ENCODE results near the gene TSPAN14. TPM values are rescaled to one million over a fixed set of nuclear protein-coding genes. Genes with fewer than 3 reads are reported as not detected.
"Not testable (repeated sequence)": the region's sequence is repeated elsewhere in the genome, so short reads cannot be mapped to it uniquely, and the experiment has no call there.

TSPAN14 gene
- total RNA-seq, 6 donors from 2014 or later: 52.1 to 157 (median 111) TPM

DNA sequence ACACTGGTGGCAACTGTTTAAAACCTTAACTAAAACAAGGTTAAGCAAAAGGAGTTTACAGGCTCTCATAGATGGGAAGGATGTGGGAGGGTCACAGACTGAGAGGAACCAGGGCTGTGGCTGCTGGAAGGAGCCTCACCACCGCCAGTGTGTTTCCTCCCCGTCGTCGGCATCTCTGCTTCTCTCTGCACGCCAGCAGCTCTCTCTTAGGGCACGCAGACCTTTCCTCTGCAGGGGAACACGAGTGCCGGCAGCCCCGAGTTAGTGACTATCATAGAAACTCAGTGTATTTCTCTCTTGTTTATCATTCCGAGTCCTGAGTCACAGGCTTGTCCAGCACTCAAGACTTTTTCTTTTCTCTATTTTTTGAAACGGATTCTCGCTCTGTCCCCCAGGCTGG is 75.5 kb downstream of the TSPAN14 start:
- ATAC-seq (ENCODE audit: low FRiP score in 2 of 2): peak; percentile 45 to 65
- no peak for TF ChIP-seq POLR2AphosphoS5 (IDR thresholded peaks at IDR 0.05)
- no peak for TF ChIP-seq POLR2A (IDR thresholded peaks at IDR 0.05)
- TF ChIP-seq, protein P1, sequence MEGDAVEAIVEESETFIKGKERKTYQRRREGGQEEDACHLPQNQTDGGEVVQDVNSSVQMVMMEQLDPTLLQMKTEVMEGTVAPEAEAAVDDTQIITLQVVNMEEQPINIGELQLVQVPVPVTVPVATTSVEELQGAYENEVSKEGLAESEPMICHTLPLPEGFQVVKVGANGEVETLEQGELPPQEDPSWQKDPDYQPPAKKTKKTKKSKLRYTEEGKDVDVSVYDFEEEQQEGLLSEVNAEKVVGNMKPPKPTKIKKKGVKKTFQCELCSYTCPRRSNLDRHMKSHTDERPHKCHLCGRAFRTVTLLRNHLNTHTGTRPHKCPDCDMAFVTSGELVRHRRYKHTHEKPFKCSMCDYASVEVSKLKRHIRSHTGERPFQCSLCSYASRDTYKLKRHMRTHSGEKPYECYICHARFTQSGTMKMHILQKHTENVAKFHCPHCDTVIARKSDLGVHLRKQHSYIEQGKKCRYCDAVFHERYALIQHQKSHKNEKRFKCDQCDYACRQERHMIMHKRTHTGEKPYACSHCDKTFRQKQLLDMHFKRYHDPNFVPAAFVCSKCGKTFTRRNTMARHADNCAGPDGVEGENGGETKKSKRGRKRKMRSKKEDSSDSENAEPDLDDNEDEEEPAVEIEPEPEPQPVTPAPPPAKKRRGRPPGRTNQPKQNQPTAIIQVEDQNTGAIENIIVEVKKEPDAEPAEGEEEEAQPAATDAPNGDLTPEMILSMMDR (IDR thresholded peaks at IDR 0.05): no peak
- TF ChIP-seq EP300 (IDR thresholded peaks at IDR 0.05): no peak
- peak in 1 of 2 donors; percentile 45 for DNase-seq
- no peaks in the 10 kb centered on the region for H3K27me3 ChIP-seq
- peaks cover 38 to 49% (median 41%) of the 10 kb centered on the region in 4 donors for H3K4me1 ChIP-seq
- H3K4me3 ChIP-seq: no peak overlapping the region
- no peaks in the 10 kb centered on the region for H3K36me3 ChIP-seq
- 44 to 61% methylated on average over 12 of the region's 12 CpGs for WGBS, 2 donors
- no peaks in the 10 kb centered on the region for H3K9me3 ChIP-seq
- H3K27ac ChIP-seq: peak overlapping the region; percentile 45 to 82 (median 54)

DNA sequence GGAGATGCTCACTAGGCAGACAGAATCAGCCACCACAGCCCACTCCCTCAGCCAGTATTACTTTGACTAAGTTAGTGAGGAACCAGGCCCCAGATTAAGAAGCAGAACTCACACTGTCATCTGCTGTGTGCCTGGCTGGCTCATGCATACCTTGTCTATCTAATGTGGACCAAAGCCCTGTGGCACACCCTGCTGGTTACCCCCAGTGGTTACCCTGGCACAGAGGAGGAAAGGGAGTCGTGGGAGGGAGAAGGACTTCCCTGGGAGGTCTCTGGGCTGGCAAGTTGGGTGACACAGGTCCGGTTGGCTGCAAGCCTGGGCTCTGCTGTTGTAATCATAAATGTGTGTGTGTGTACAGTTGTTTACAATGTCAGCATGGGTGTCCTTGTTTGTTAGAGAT is 76.1 kb downstream of the TSPAN14 start:
- TF ChIP-seq POLR2AphosphoS5 (IDR thresholded peaks at IDR 0.05) (peak in 1 of 2 donors; percentile 14), EP300 (IDR thresholded peaks at IDR 0.05) (no peak), POLR2A (IDR thresholded peaks at IDR 0.05) (no peak)
- TF ChIP-seq, protein P1 (IDR thresholded peaks at IDR 0.05): peak; percentile 17 to 56 (median 40)
- peaks cover 37 to 47% (median 41%) of the 10 kb centered on the region in 4 donors for H3K4me1 ChIP-seq
- WGBS, 2 donors: 30 to 40% methylated on average over 2 of the region's 2 CpGs
- H3K36me3 ChIP-seq: no peaks in the 10 kb centered on the region
- no peaks in the 10 kb centered on the region for H3K9me3 ChIP-seq
- DNase-seq (peak in 1 of 2 donors; percentile 53), ATAC-seq (ENCODE audit: low FRiP score in 2 of 2) (peak; percentile 44 to 58)
- H3K27ac ChIP-seq: peak overlapping the region; percentile 23 to 82 (median 44)
- no peak overlapping the region for H3K4me3 ChIP-seq
- H3K27me3 ChIP-seq: no peaks in the 10 kb centered on the region

- H3K9me3 ChIP-seq: no peaks in the 10 kb centered on the region
- ATAC-seq (ENCODE audit: low FRiP score in 2 of 2) (no peak), DNase-seq (no peak)
- H3K36me3 ChIP-seq: no peaks in the 10 kb centered on the region
- H3K4me3 ChIP-seq: no peak overlapping the region
- peak overlapping the region in 2 of 4 donors; percentile 23 to 59 for H3K27ac ChIP-seq
- no peaks in the 10 kb centered on the region for H3K27me3 ChIP-seq
- 30 to 35% methylated on average over 2 of the region's 2 CpGs for WGBS, 2 donors
- TF ChIP-seq POLR2AphosphoS5 (IDR thresholded peaks at IDR 0.05) (no peak), EP300 (IDR thresholded peaks at IDR 0.05) (no peak), POLR2A (IDR thresholded peaks at IDR 0.05) (no peak)
- TF ChIP-seq, protein P1 (IDR thresholded peaks at IDR 0.05): no peak
- H3K4me1 ChIP-seq: peaks cover 31 to 48% (median 37%) of the 10 kb centered on the region in 4 donors
Measured at GRCh38 chr10:80530816-80531215, 76.7 kb downstream of the TSPAN14 start.

GRCh38 chr10:80532571-80532970 is 78.5 kb downstream of the TSPAN14 start:
- Histone ChIP-seq H3K4me1 (peaks cover 24 to 42% (median 26%) of the 10 kb centered on the region in 4 donors), H3K36me3 (no peaks in the 10 kb centered on the region), H3K27ac (no peak overlapping the region), H3K4me3 (no peak overlapping the region), H3K9me3 (no peaks in the 10 kb centered on the region), H3K27me3 (no peaks in the 10 kb centered on the region)
- DNase-seq (no peak), ATAC-seq (ENCODE audit: low FRiP score in 2 of 2) (no peak)
- TF ChIP-seq POLR2A (IDR thresholded peaks at IDR 0.05) (no peak), POLR2AphosphoS5 (IDR thresholded peaks at IDR 0.05) (no peak), EP300 (IDR thresholded peaks at IDR 0.05) (no peak)
- TF ChIP-seq, protein P1 (IDR thresholded peaks at IDR 0.05): no peak
- 97% methylated on average over 3 to 4 of the region's 4 CpGs for WGBS, 2 donors

GRCh38 chr10:80534059-80534458 is 79.9 kb downstream of the TSPAN14 start:
- ATAC-seq (ENCODE audit: low FRiP score in 2 of 2); H3K27ac ChIP-seq; H3K9me3 ChIP-seq; H3K36me3 ChIP-seq; H3K27me3 ChIP-seq; H3K4me3 ChIP-seq: not testable (repeated sequence)
- 98% methylated on average over 5 of the region's 25 CpGs; no CpG with 5 or more reads in 1 of the 2 donors for WGBS, 2 donors
- peaks cover 15 to 31% (median 18%) of the 10 kb centered on the region in 4 donors for H3K4me1 ChIP-seq
- DNase-seq: peak in 1 of 2 donors; percentile 79

GRCh38 chr10:80534646-80535045 is 80.5 kb downstream of the TSPAN14 start:
- H3K4me1 ChIP-seq: peaks cover 10 to 25% (median 13%) of the 10 kb centered on the region in 4 donors
- H3K4me3 ChIP-seq; ATAC-seq (ENCODE audit: low FRiP score in 2 of 2); H3K27ac ChIP-seq; H3K9me3 ChIP-seq; H3K36me3 ChIP-seq; H3K27me3 ChIP-seq; DNase-seq: not testable (repeated sequence)
- no CpG with 5 or more reads among the region's 30 CpGs for WGBS, 2 donors
